Measurements from ENCODE around the gene MMAB.

DNA sequence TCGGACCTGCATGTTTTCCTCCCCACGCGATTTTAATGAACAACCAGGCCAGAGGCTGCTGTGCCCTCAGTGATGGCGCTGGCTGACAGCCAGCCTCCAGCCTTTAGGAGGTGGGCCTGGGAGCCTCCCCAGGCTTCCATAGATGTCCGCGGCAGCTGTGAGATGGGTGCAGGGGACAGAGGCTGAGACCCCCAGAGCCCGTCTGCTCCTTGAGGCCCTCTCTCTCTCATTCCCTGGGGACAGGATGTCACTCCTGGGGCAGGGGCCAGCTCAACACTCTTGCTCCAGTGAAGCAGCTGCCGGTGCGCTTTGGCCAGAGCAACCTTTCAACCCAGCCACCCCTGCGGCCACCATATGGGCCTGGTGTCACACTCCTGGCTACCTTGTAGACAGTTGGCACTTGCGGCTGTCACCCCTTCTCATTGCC, 25.1 kb upstream of the MMAB start:
- TF ChIP-seq, protein P1, sequence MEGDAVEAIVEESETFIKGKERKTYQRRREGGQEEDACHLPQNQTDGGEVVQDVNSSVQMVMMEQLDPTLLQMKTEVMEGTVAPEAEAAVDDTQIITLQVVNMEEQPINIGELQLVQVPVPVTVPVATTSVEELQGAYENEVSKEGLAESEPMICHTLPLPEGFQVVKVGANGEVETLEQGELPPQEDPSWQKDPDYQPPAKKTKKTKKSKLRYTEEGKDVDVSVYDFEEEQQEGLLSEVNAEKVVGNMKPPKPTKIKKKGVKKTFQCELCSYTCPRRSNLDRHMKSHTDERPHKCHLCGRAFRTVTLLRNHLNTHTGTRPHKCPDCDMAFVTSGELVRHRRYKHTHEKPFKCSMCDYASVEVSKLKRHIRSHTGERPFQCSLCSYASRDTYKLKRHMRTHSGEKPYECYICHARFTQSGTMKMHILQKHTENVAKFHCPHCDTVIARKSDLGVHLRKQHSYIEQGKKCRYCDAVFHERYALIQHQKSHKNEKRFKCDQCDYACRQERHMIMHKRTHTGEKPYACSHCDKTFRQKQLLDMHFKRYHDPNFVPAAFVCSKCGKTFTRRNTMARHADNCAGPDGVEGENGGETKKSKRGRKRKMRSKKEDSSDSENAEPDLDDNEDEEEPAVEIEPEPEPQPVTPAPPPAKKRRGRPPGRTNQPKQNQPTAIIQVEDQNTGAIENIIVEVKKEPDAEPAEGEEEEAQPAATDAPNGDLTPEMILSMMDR (conservative IDR thresholded peaks at IDR 0.05 in 1 of 2, IDR thresholded peaks at IDR 0.05 in 1 of 2; ENCODE audit: low read depth in 1 of 2, low read length in 2 of 2): no peak
- TF ChIP-seq EZH2 (IDR thresholded peaks at IDR 0.05; ENCODE audit: low read length, missing control alignments): no peak

Data from fibroblast of lung (primary cell).